Neural cell (in vitro differentiated cells): ENCODE results near the gene HELZ. TPM values are rescaled to one million over a fixed set of nuclear protein-coding genes. Genes with fewer than 3 reads are reported as not detected.

ENCODE experiments used
- H2AFZ ChIP-seq: fragments of 200-600, 300-800 bp; sonication (generic), shearing (Covaris generic); 2 replicates; pipeline ENCODE4 v1.6.0; 2014; ENCODE audit warnings: low read depth, mild to moderate bottlenecking, antibody characterized with exemption, low read length, moderate library complexity
- H3F3A ChIP-seq: fragments of 200-600 bp; shearing (Covaris generic); 2 replicates; pipeline ENCODE4 v1.6.1; 2016; ENCODE audit warnings: mild to moderate bottlenecking, moderate library complexity, mixed read lengths, antibody characterized with exemption, low read length; ENCODE audit not compliant: insufficient read depth, poor library complexity, severe bottlenecking
- H3K27ac ChIP-seq: fragments of 200-600, 300-800 bp; sonication (generic), shearing (Covaris generic); 2 replicates; pipeline ENCODE4 v1.5.1; 2014; ENCODE audit warnings: mild to moderate bottlenecking, low read length, moderate library complexity
- H3K27me3 ChIP-seq: fragments of 300-800, 200-600 bp; sonication (generic), shearing (Covaris generic); 2 replicates; pipeline ENCODE4 v1.6.0; 2014; ENCODE audit warnings: mild to moderate bottlenecking, low read depth, low read length, moderate library complexity; ENCODE audit not compliant: insufficient read depth
- H3K36me3 ChIP-seq: fragments of 300-800, 200-600 bp; sonication (generic), shearing (Covaris generic); 2 replicates; pipeline ENCODE4 v1.5.1; 2014; ENCODE audit warnings: mild to moderate bottlenecking, antibody characterized with exemption, low read length, moderate library complexity; ENCODE audit not compliant: insufficient read depth
- H3K4me2 ChIP-seq: fragments of 300-800, 200-600 bp; sonication (generic), shearing (Covaris generic); 2 replicates; pipeline ENCODE4 v1.6.0; 2014; ENCODE audit warnings: mild to moderate bottlenecking, low read length
- H3K4me3 ChIP-seq: fragments of 300-800, 200-600 bp; sonication (generic), shearing (Covaris generic); 2 replicates; pipeline ENCODE4 v1.5.1; 2014; ENCODE audit warnings: mild to moderate bottlenecking, low read length, moderate library complexity
- H3K79me2 ChIP-seq: fragments of 200-600 bp; shearing (Covaris generic); replicated peaks from 2 replicates; pipeline ENCODE4 v1.6.0; 2014; ENCODE audit warnings: mild to moderate bottlenecking, low read length, moderate library complexity; ENCODE audit not compliant: insufficient read depth
- H3K9ac ChIP-seq: fragments of 300-800, 200-600 bp; sonication (generic), shearing (Covaris generic); 2 replicates; pipeline ENCODE4 v1.6.1; 2016; ENCODE audit warnings: mild to moderate bottlenecking, low read length, mixed read lengths
- H3K9me2 ChIP-seq: fragments of 200-600 bp; shearing (Covaris generic); 2 replicates; pipeline ENCODE4 v1.6.1; 2016; ENCODE audit warnings: mild to moderate bottlenecking, low read length, mixed read lengths; ENCODE audit not compliant: insufficient read depth
- H3K9me3 ChIP-seq: fragments of 200-600, 300-800 bp; sonication (generic), shearing (Covaris generic); 2 replicates; pipeline ENCODE4 v1.6.1; 2016; ENCODE audit warnings: mild to moderate bottlenecking, mixed run types, low read length, moderate library complexity, mixed read lengths
- H4K20me1 ChIP-seq: fragments of 200-600 bp; shearing (Covaris generic); 2 replicates; pipeline ENCODE4 v1.6.1; 2016; ENCODE audit warnings: mild to moderate bottlenecking, mixed run types; ENCODE audit not compliant: insufficient read depth
- CTCF ChIP-seq: fragments of 450-650 bp; IDR thresholded peaks from 2 replicates; pipeline ENCODE4 v1.5.1; 2014; ENCODE audit warnings: antibody characterized with exemption, mild to moderate bottlenecking, moderate library complexity; ENCODE audit not compliant: poor library complexity, severe bottlenecking
- EP300 ChIP-seq: fragments of 450-650 bp; conservative IDR thresholded peaks from 2 replicates; pipeline ENCODE4 v1.6.1; 2014; ENCODE audit warnings: antibody characterized with exemption, mild to moderate bottlenecking, moderate library complexity; ENCODE audit not compliant: poor library complexity, severe bottlenecking
- EZH2 ChIP-seq: fragments of 200-600, 300-800 bp; shearing (Covaris generic), sonication (generic); IDR thresholded peaks from 2 replicates; pipeline ENCODE4 v1.6.1; 2014; ENCODE audit warnings: antibody characterized with exemption, low read length, borderline replicate concordance, mild to moderate bottlenecking; ENCODE audit not compliant: insufficient read depth, poor library complexity, severe bottlenecking
- MXI1 ChIP-seq: fragments of 450-650 bp; conservative IDR thresholded peaks from 2 replicates; pipeline ENCODE4 v1.6.1; 2014; ENCODE audit warnings: antibody characterized with exemption, mild to moderate bottlenecking; ENCODE audit not compliant: poor library complexity, severe bottlenecking
- POLR2AphosphoS5 ChIP-seq: IDR thresholded peaks from 2 replicates; pipeline ENCODE4 v1.6.1; 2012
- RAD21 ChIP-seq: fragments of 450-650 bp; conservative IDR thresholded peaks from 2 replicates; pipeline ENCODE4 v1.6.1; 2014; ENCODE audit warnings: antibody characterized with exemption, mild to moderate bottlenecking, moderate library complexity
- REST ChIP-seq: IDR thresholded peaks from 2 replicates; pipeline ENCODE4 v1.6.1; 2012; ENCODE audit warnings: borderline replicate concordance
- SMC3 ChIP-seq: fragments of 450-650 bp; conservative IDR thresholded peaks from 2 replicates; pipeline ENCODE4 v1.6.1; 2014; ENCODE audit warnings: antibody characterized with exemption, mild to moderate bottlenecking, moderate library complexity; ENCODE audit not compliant: poor library complexity
- TAF1 ChIP-seq: IDR thresholded peaks from 2 replicates; pipeline ENCODE4 v1.6.1; 2012; ENCODE audit warnings: low read depth
- polyA plus RNA-seq: library from polyadenylated mRNA; depleted of rRNA; stranded (reverse); fragments of >200 nt; gene quantifications from 2 replicates; pipeline ENCODE4 v1.2.3, GENCODE V29; 2014

HELZ gene
- polyA plus RNA-seq, 1 donor from 2014 or later = 11.7 TPM

- no peak overlapping the region for H2AFZ ChIP-seq
- H3K4me2 ChIP-seq = no peak overlapping the region
- peak overlapping the region; percentile 95 for H3K27ac ChIP-seq
- H3K9me2 ChIP-seq = no peaks in the 10 kb centered on the region
- TF ChIP-seq EZH2 (no peak), POLR2AphosphoS5 (no peak), CTCF (no peak), REST (no peak), TAF1 (no peak), RAD21 (no peak), SMC3 (no peak), EP300 (no peak), MXI1 (no peak)
- H3K9ac ChIP-seq = no peak overlapping the region
- no peaks in the 10 kb centered on the region for H3F3A ChIP-seq
- no peaks in the 10 kb centered on the region for H3K36me3 ChIP-seq
- H3K4me3 ChIP-seq = no peak overlapping the region
- no peaks in the 10 kb centered on the region for H3K79me2 ChIP-seq
- H3K27me3 ChIP-seq = no peaks in the 10 kb centered on the region
- no peaks in the 10 kb centered on the region for H3K9me3 ChIP-seq
- no peaks in the 10 kb centered on the region for H4K20me1 ChIP-seq
Observed at GRCh38 chr17:67066717-67067116, 178.3 kb downstream of the HELZ start.

- no peak overlapping the region for H3K27ac ChIP-seq
- H3K4me2 ChIP-seq = no peak overlapping the region
Observed at GRCh38 chr17:67063141-67063540, 181.9 kb downstream of the HELZ start.

More at GRCh38 chr17:67063141-67063540, 181.9 kb downstream of the HELZ start:
- Histone ChIP-seq H2AFZ (no peak overlapping the region), H3K36me3 (no peaks in the 10 kb centered on the region), H3F3A (no peaks in the 10 kb centered on the region), H3K27me3 (no peaks in the 10 kb centered on the region), H3K9me3 (no peaks in the 10 kb centered on the region), H3K9ac (no peak overlapping the region), H3K9me2 (no peaks in the 10 kb centered on the region), H4K20me1 (no peaks in the 10 kb centered on the region), H3K79me2 (no peaks in the 10 kb centered on the region), H3K4me3 (no peak overlapping the region)
- TF ChIP-seq REST (no peak), EP300 (no peak), TAF1 (no peak), MXI1 (no peak), RAD21 (no peak), POLR2AphosphoS5 (no peak), SMC3 (no peak), CTCF (no peak), EZH2 (no peak)
